ENCODE results near the gene TFDP1. TPM values are rescaled to one million over a fixed set of nuclear protein-coding genes. Genes with fewer than 3 reads are reported as not detected.

Gene TFDP1
- total RNA-seq, 2 experiments from 2014 or later, result 17.6 to 20.0 TPM

- H3K27me3 Mint-ChIP-seq, result no peaks in the 10 kb centered on the region
- ChIA-PET POLR2A (no interaction called here), CTCF (no interaction called here)
- H3K36me3 Mint-ChIP-seq (ENCODE audit: low read depth), result peaks cover 32% of the 10 kb centered on the region
- TF ChIP-seq CTCF (IDR thresholded peaks at IDR 0.05), result no peak
- H3K36me3 ChIP-seq (ENCODE audit: insufficient read depth, low read length), result peaks cover 25% of the 10 kb centered on the region
- no peak overlapping the region for H3K4me3 ChIP-seq (ENCODE audit: low read length)
- intact Hi-C loops (cut with DNase I, micrococcal nuclease), result no loop called here
- H3K27ac Mint-ChIP-seq, result no peak overlapping the region
- DNase-seq (peak in 1 of 14 experiments; percentile 8), ATAC-seq (ENCODE audit: poor library complexity) (no peak)
- no peaks in the 10 kb centered on the region for H3K27me3 ChIP-seq (ENCODE audit: control insufficient read depth in 1 of 2, insufficient read depth in 2 of 2, low read length in 2 of 2)
- no peaks in the 10 kb centered on the region for H3K4me1 ChIP-seq (ENCODE audit: insufficient read depth, low read length)
- no peaks in the 10 kb centered on the region for H3K9me3 ChIP-seq (ENCODE audit: control insufficient read depth in 1 of 2, insufficient read depth in 1 of 2, low read length in 2 of 2)
- no peak overlapping the region for H3K4me3 Mint-ChIP-seq
- no peak overlapping the region for H3K27ac ChIP-seq (ENCODE audit: low read depth in 1 of 2, low read length in 2 of 2)
- no peaks in the 10 kb centered on the region for H3K9me3 Mint-ChIP-seq
- no peaks in the 10 kb centered on the region for H3K4me1 Mint-ChIP-seq (ENCODE audit: low read depth)
Observed at GRCh38 chr13:113552786-113553434, 31.6 kb upstream of the TFDP1 start.

- H3K4me3 Mint-ChIP-seq, result no peak overlapping the region
- Histone ChIP-seq H3K27me3 (ENCODE audit: control insufficient read depth in 1 of 2, insufficient read depth in 2 of 2, low read length in 2 of 2) (no peaks in the 10 kb centered on the region), H3K4me1 (ENCODE audit: insufficient read depth, low read length) (no peaks in the 10 kb centered on the region), H3K27ac (ENCODE audit: low read depth in 1 of 2, low read length in 2 of 2) (no peak overlapping the region), H3K9me3 (ENCODE audit: control insufficient read depth in 1 of 2, insufficient read depth in 1 of 2, low read length in 2 of 2) (no peaks in the 10 kb centered on the region), H3K36me3 (ENCODE audit: insufficient read depth, low read length) (peaks cover 24% of the 10 kb centered on the region), H3K4me3 (ENCODE audit: low read length) (no peak overlapping the region)
- POLR2A ChIA-PET, result no interaction called here
- CTCF ChIA-PET, result no interaction called here
- no peak overlapping the region for H3K27ac Mint-ChIP-seq
- TF ChIP-seq CTCF (IDR thresholded peaks at IDR 0.05), result no peak
- H3K27me3 Mint-ChIP-seq, result no peaks in the 10 kb centered on the region
- intact Hi-C loops (cut with DNase I, micrococcal nuclease), result no loop called here
- no peaks in the 10 kb centered on the region for H3K9me3 Mint-ChIP-seq
- peaks cover 32% of the 10 kb centered on the region for H3K36me3 Mint-ChIP-seq (ENCODE audit: low read depth)
- DNase-seq, result no peak
- no peak for ATAC-seq (ENCODE audit: poor library complexity)
- no peaks in the 10 kb centered on the region for H3K4me1 Mint-ChIP-seq (ENCODE audit: low read depth)
Observed at GRCh38 chr13:113553511-113554332, 30.8 kb upstream of the TFDP1 start.

GRCh38 chr13:113554333-113554700 is 30.2 kb upstream of the TFDP1 start:
- no peaks in the 10 kb centered on the region for H3K27me3 ChIP-seq (ENCODE audit: control insufficient read depth in 1 of 2, insufficient read depth in 2 of 2, low read length in 2 of 2)
- ATAC-seq (ENCODE audit: poor library complexity) (no peak), DNase-seq (no peak)
- intact Hi-C loops (cut with DNase I, micrococcal nuclease), result no loop called here
- Mint-ChIP-seq H3K36me3 (ENCODE audit: low read depth) (peaks cover 26% of the 10 kb centered on the region), H3K9me3 (no peaks in the 10 kb centered on the region), H3K27me3 (no peaks in the 10 kb centered on the region), H3K27ac (no peak overlapping the region), H3K4me3 (no peak overlapping the region), H3K4me1 (ENCODE audit: low read depth) (no peaks in the 10 kb centered on the region)
- TF ChIP-seq CTCF (IDR thresholded peaks at IDR 0.05), result no peak
- ChIA-PET POLR2A (no interaction called here), CTCF (no interaction called here)
- H3K36me3 ChIP-seq (ENCODE audit: insufficient read depth, low read length), result peaks cover 19% of the 10 kb centered on the region
- H3K9me3 ChIP-seq (ENCODE audit: control insufficient read depth in 1 of 2, insufficient read depth in 1 of 2, low read length in 2 of 2), result no peaks in the 10 kb centered on the region
- H3K4me1 ChIP-seq (ENCODE audit: insufficient read depth, low read length), result no peaks in the 10 kb centered on the region
- no peak overlapping the region for H3K27ac ChIP-seq (ENCODE audit: low read depth in 1 of 2, low read length in 2 of 2)
- H3K4me3 ChIP-seq (ENCODE audit: low read length), result no peak overlapping the region

Data from CD4-positive, alpha-beta T cell (primary cell).